Measurements from ENCODE around the gene MTNR1B. TPM values are rescaled to one million over a fixed set of nuclear protein-coding genes. Genes with fewer than 3 reads are reported as not detected.

The MTNR1B gene
- total and polyA plus RNA-seq, 2 donors (not counting 1 experiment from before 2014, with no cell fraction given): not detected

DNA sequence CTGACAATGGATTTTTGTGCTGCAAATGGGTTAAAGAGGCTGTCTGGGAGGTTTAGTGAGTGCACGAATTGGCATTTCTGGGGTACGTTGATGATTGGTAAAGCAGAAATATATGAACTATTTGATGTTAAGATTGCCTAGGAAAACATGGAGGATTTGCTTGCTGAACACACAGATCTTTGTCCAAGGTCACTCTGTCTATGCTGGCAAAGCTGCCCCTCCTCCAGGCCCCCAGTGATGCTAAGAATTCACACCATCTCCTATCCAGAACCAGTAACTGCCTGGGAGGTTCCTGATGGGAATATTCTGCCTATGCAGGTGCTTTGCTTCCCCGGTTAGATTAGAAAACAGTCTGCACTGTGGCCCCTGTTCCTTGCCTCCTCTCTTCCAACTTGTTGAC lies 5.8 kb downstream of the MTNR1B start:
- TF ChIP-seq, protein P1, sequence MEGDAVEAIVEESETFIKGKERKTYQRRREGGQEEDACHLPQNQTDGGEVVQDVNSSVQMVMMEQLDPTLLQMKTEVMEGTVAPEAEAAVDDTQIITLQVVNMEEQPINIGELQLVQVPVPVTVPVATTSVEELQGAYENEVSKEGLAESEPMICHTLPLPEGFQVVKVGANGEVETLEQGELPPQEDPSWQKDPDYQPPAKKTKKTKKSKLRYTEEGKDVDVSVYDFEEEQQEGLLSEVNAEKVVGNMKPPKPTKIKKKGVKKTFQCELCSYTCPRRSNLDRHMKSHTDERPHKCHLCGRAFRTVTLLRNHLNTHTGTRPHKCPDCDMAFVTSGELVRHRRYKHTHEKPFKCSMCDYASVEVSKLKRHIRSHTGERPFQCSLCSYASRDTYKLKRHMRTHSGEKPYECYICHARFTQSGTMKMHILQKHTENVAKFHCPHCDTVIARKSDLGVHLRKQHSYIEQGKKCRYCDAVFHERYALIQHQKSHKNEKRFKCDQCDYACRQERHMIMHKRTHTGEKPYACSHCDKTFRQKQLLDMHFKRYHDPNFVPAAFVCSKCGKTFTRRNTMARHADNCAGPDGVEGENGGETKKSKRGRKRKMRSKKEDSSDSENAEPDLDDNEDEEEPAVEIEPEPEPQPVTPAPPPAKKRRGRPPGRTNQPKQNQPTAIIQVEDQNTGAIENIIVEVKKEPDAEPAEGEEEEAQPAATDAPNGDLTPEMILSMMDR (IDR thresholded peaks at IDR 0.05): no peak
- no peak for TF ChIP-seq EZH2 (IDR thresholded peaks at IDR 0.05; ENCODE audit: borderline replicate concordance, insufficient read depth, low read depth, low read length, poor library complexity, severe bottlenecking)
- Histone ChIP-seq H3K4me3 (ENCODE audit: control extremely low read depth in 1 of 5, extremely low read depth in 1 of 5, insufficient read depth in 1 of 5, low read depth in 2 of 5, low read length in 4 of 5) (no peak overlapping the region), H3K27ac (ENCODE audit: low read length in 2 of 2) (no peak overlapping the region), H3K79me2 (ENCODE audit: control insufficient read depth, insufficient read depth, low read length) (no peaks in the 10 kb centered on the region), H3K9ac (ENCODE audit: low read length) (no peak overlapping the region), H3K4me1 (ENCODE audit: control insufficient read depth in 2 of 2, insufficient read depth in 2 of 2, low read length in 2 of 2) (no peaks in the 10 kb centered on the region), H2AFZ (ENCODE audit: insufficient read depth, low read depth, low read length, poor library complexity, severe bottlenecking) (no peak overlapping the region), H3K27me3 (replicated peaks in 1 of 4; ENCODE audit: control extremely low read depth in 1 of 4, control insufficient read depth in 3 of 4, insufficient read depth in 4 of 4, low read length in 3 of 4) (peaks cover 0 to 2% (median 0%) of the 10 kb centered on the region in 4 experiments), H3K9me3 (ENCODE audit: control extremely low read depth in 1 of 3, control insufficient read depth in 2 of 3, insufficient read depth in 1 of 3, low read length in 2 of 3) (peaks cover 0 to 2% (median 0%) of the 10 kb centered on the region in 3 donors), H4K20me1 (ENCODE audit: control insufficient read depth, insufficient read depth, low read length, poor library complexity, severe bottlenecking) (no peaks in the 10 kb centered on the region), H3K4me2 (replicated peaks; ENCODE audit: low read depth, low read length, poor library complexity, severe bottlenecking) (no peak overlapping the region), H3K36me3 (replicated peaks in 1 of 2; ENCODE audit: control extremely low read depth in 1 of 2, control insufficient read depth in 1 of 2, extremely low read depth in 1 of 2, insufficient read depth in 2 of 2, low read length in 1 of 2) (no peaks in the 10 kb centered on the region)
- intact Hi-C loops (cut with micrococcal nuclease): no loop called here
- DNase-seq (no peak), ATAC-seq (ENCODE audit: low read depth) (no peak)
- ChIA-PET POLR2A (no interaction called here), CTCF (no interaction called here)
- Mint-ChIP-seq H3K27me3 (peaks cover 18% of the 10 kb centered on the region), H3K4me1 (no peaks in the 10 kb centered on the region), H3K9me3 (ENCODE audit: insufficient read depth) (no peaks in the 10 kb centered on the region), H3K4me3 (no peak overlapping the region), H3K27ac (no peak overlapping the region)
- 92% methylated on average over 3 of the region's 3 CpGs for WGBS (ENCODE audit: insufficient coverage)

DNA sequence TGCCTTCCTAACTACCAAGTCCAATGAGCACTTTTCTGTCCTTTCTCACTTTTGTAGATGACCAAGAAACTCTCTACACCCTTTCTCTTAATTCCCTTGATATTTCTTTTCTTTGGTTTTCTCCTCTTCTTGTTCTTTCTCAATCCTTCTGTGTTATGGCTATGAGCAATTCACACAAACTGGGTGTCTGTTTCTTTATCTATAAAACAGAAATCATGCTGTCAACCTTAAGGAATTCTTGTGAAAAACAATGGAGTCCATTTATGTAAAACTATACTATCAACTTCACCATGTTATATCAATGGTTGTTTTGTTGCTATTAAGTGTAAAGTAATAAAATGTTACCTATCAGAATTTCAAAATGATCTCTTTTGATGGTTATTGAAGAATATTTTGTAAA lies 7.2 kb downstream of the MTNR1B start:
- H3K4me2 ChIP-seq (replicated peaks; ENCODE audit: low read depth, low read length, poor library complexity, severe bottlenecking): no peak overlapping the region

More for the DNA sequence above, 7.2 kb downstream of the MTNR1B start:
- H3K27me3 Mint-ChIP-seq: peaks cover 15% of the 10 kb centered on the region
- Histone ChIP-seq H3K27ac (ENCODE audit: low read length in 2 of 2) (no peak overlapping the region), H3K27me3 (replicated peaks in 1 of 4; ENCODE audit: control extremely low read depth in 1 of 4, control insufficient read depth in 3 of 4, insufficient read depth in 4 of 4, low read length in 3 of 4) (no peaks in the 10 kb centered on the region), H3K4me1 (ENCODE audit: control insufficient read depth in 2 of 2, insufficient read depth in 2 of 2, low read length in 2 of 2) (no peaks in the 10 kb centered on the region), H2AFZ (ENCODE audit: insufficient read depth, low read depth, low read length, poor library complexity, severe bottlenecking) (no peak overlapping the region), H3K9ac (ENCODE audit: low read length) (no peak overlapping the region), H3K36me3 (replicated peaks in 1 of 2; ENCODE audit: control extremely low read depth in 1 of 2, control insufficient read depth in 1 of 2, extremely low read depth in 1 of 2, insufficient read depth in 2 of 2, low read length in 1 of 2) (no peaks in the 10 kb centered on the region), H3K9me3 (ENCODE audit: control extremely low read depth in 1 of 3, control insufficient read depth in 2 of 3, insufficient read depth in 1 of 3, low read length in 2 of 3) (peaks cover 0 to 8% (median 0%) of the 10 kb centered on the region in 3 donors), H3K79me2 (ENCODE audit: control insufficient read depth, insufficient read depth, low read length) (no peaks in the 10 kb centered on the region), H3K4me3 (ENCODE audit: control extremely low read depth in 1 of 5, extremely low read depth in 1 of 5, insufficient read depth in 1 of 5, low read depth in 2 of 5, low read length in 4 of 5) (no peak overlapping the region), H4K20me1 (ENCODE audit: control insufficient read depth, insufficient read depth, low read length, poor library complexity, severe bottlenecking) (no peaks in the 10 kb centered on the region)
- DNase-seq (no peak), ATAC-seq (ENCODE audit: low read depth) (no peak)
- POLR2A ChIA-PET: no interaction called here
- CTCF ChIA-PET: no interaction called here
- H3K4me1 Mint-ChIP-seq: no peaks in the 10 kb centered on the region
- H3K27ac Mint-ChIP-seq: no peak overlapping the region
- intact Hi-C loops (cut with micrococcal nuclease): no loop called here
- TF ChIP-seq, protein P1 (IDR thresholded peaks at IDR 0.05): no peak
- TF ChIP-seq EZH2 (IDR thresholded peaks at IDR 0.05; ENCODE audit: borderline replicate concordance, insufficient read depth, low read depth, low read length, poor library complexity, severe bottlenecking): no peak
- H3K9me3 Mint-ChIP-seq (ENCODE audit: insufficient read depth): no peaks in the 10 kb centered on the region
- no peak overlapping the region for H3K4me3 Mint-ChIP-seq

All from B cell (primary cell).